Activated CD8-positive, alpha-beta T cell treated with anti-CD3 and anti-CD28 coated beads for 36 hours (primary cell): Measurements from ENCODE around the gene APRT. TPM values are rescaled to one million over a fixed set of nuclear protein-coding genes. Genes with fewer than 3 reads are reported as not detected.

Source experiments
- ATAC-seq: fragments of 200-7000 bp; cut with Tn5 transposase; one replicate; pipeline ENCODE4 v1.10.0; 2021; ENCODE audit warnings: mild to moderate bottlenecking, moderate library complexity
- CTCF ChIA-PET: fragments of 350-600 bp; sonication (Branson Sonifier 250); formaldehyde crosslinking; loops from one replicate; lab custom pipeline; 2021; ENCODE audit warnings: antibody characterized with exemption; lab: Charles Lee
- POLR2A ChIA-PET: fragments of 350-600 bp; sonication (Branson Sonifier 250); formaldehyde crosslinking; loops from one replicate; lab custom pipeline; 2021; ENCODE audit warnings: antibody characterized with exemption; lab: Charles Lee
- DNase-seq: peaks from one replicate; pipeline ENCODE4 v3.0.0-alpha.2; 2020
- H3K27ac Mint-ChIP-seq: one replicate; pipeline ENCODE4 v1.8.0; 2021; ENCODE audit warnings: mild to moderate bottlenecking, mixed read lengths
- H3K27me3 Mint-ChIP-seq: one replicate; pipeline ENCODE4 v1.8.0; 2021; ENCODE audit warnings: mixed read lengths
- H3K36me3 Mint-ChIP-seq: one replicate; pipeline ENCODE4 v1.8.0; 2021; ENCODE audit warnings: low read depth, mixed read lengths
- H3K4me1 Mint-ChIP-seq: one replicate; pipeline ENCODE4 v1.8.0; 2021; ENCODE audit warnings: low read depth, mixed read lengths
- H3K4me3 Mint-ChIP-seq: one replicate; pipeline ENCODE4 v1.8.0; 2021; ENCODE audit warnings: mild to moderate bottlenecking, moderate library complexity, mixed read lengths
- H3K9me3 Mint-ChIP-seq: one replicate; pipeline ENCODE4 v1.8.0; 2021; ENCODE audit warnings: mixed read lengths
- CTCF ChIP-seq: fragments of 200-600 bp; IDR thresholded peaks from one replicate; pipeline ENCODE4 v1.8.0; 2022; ENCODE audit warnings: antibody characterized with exemption, mild to moderate bottlenecking
- intact Hi-C: fragments of 100-400 bp; cut with micrococcal nuclease; formaldehyde crosslinking; loops from one replicate; pipeline ENCODE4 v1.10.0; 2022
- total RNA-seq, 2 experiments: library from RNA; stranded (reverse); gene quantifications; one replicate each; pipeline ENCODE4 v1.2.3, GENCODE V29; 2021

The APRT gene
- total RNA-seq, 2 experiments from 2014 or later, result 236 to 240 TPM

- no peak for DNase-seq
- TF ChIP-seq CTCF, result no peak
- Mint-ChIP-seq H3K4me1 (no peaks in the 10 kb centered on the region), H3K9me3 (no peaks in the 10 kb centered on the region), H3K27me3 (no peaks in the 10 kb centered on the region), H3K4me3 (no peak overlapping the region), H3K27ac (no peak overlapping the region), H3K36me3 (no peaks in the 10 kb centered on the region)
- intact Hi-C loops, result loop anchor here (10.0 kb wide), 1 partner anchor 354 kb away; the partner anchor contains the start of gene CDH15
- ChIA-PET CTCF (no interaction called here), POLR2A (interaction anchor here (1.6 kb wide), 1 partner anchor 8 kb away, joined by 6 read pairs; no protein-coding TSS in a partner anchor)
- ATAC-seq, result no peak
These were observed 8.8 kb upstream of the APRT start for GRCh38 chr16:88820385-88821025.

- intact Hi-C loops, result no loop called here
- H3K4me3 Mint-ChIP-seq, result no peak overlapping the region
- no peaks in the 10 kb centered on the region for H3K36me3 Mint-ChIP-seq
- CTCF ChIA-PET, result no interaction called here
- no peak overlapping the region for H3K27ac Mint-ChIP-seq
- H3K27me3 Mint-ChIP-seq, result no peaks in the 10 kb centered on the region
- no peaks in the 10 kb centered on the region for H3K9me3 Mint-ChIP-seq
- no peaks in the 10 kb centered on the region for H3K4me1 Mint-ChIP-seq
- ATAC-seq, result no peak
- no peak for DNase-seq
- no peak for TF ChIP-seq CTCF
- POLR2A ChIA-PET, result no interaction called here
These were observed 7.4 kb upstream of the APRT start for GRCh38 chr16:88819126-88819525.

GRCh38 chr16:88818575-88818874 is 6.8 kb upstream of the APRT start:
- H3K4me3 Mint-ChIP-seq, result no peak overlapping the region
- no peak for TF ChIP-seq CTCF
- intact Hi-C loops, result no loop called here
- no peaks in the 10 kb centered on the region for H3K36me3 Mint-ChIP-seq
- H3K27me3 Mint-ChIP-seq, result no peaks in the 10 kb centered on the region
- ChIA-PET POLR2A (interaction anchor here (0.9 to 1.2 kb wide), 2 partner anchors 33 to 35 kb away, joined by 3 read pairs; no protein-coding TSS in a partner anchor), CTCF (no interaction called here)
- peaks cover 2% of the 10 kb centered on the region for H3K4me1 Mint-ChIP-seq
- no peak for ATAC-seq
- no peak overlapping the region for H3K27ac Mint-ChIP-seq
- no peaks in the 10 kb centered on the region for H3K9me3 Mint-ChIP-seq
- no peak for DNase-seq

- Mint-ChIP-seq H3K27ac (no peak overlapping the region), H3K36me3 (no peaks in the 10 kb centered on the region), H3K4me3 (no peak overlapping the region), H3K4me1 (peaks cover 2% of the 10 kb centered on the region), H3K9me3 (no peaks in the 10 kb centered on the region), H3K27me3 (no peaks in the 10 kb centered on the region)
- CTCF ChIA-PET, result interaction anchor here (0.8 kb wide), 1 partner anchor 39 kb away, joined by 4 read pairs; the partner anchor contains the start of genes GALNS and TRAPPC2L
- POLR2A ChIA-PET, result interaction anchor here (0.6 to 1.2 kb wide), 4 partner anchors 34 to 110 kb away, joined by 3 read pairs; no protein-coding TSS in a partner anchor
- intact Hi-C loops, result no loop called here
- DNase-seq, result no peak
- ATAC-seq, result no peak
- no peak for TF ChIP-seq CTCF
These were observed 6.3 kb upstream of the APRT start for GRCh38 chr16:88817785-88818574.
